ENCODE results near the gene TRIM67. TPM values are rescaled to one million over a fixed set of nuclear protein-coding genes. Genes with fewer than 3 reads are reported as not detected.

TRIM67 gene
- total and polyA plus RNA-seq, 4 donors, result under 0.01 to 0.09 TPM; not detected in 2

DNA sequence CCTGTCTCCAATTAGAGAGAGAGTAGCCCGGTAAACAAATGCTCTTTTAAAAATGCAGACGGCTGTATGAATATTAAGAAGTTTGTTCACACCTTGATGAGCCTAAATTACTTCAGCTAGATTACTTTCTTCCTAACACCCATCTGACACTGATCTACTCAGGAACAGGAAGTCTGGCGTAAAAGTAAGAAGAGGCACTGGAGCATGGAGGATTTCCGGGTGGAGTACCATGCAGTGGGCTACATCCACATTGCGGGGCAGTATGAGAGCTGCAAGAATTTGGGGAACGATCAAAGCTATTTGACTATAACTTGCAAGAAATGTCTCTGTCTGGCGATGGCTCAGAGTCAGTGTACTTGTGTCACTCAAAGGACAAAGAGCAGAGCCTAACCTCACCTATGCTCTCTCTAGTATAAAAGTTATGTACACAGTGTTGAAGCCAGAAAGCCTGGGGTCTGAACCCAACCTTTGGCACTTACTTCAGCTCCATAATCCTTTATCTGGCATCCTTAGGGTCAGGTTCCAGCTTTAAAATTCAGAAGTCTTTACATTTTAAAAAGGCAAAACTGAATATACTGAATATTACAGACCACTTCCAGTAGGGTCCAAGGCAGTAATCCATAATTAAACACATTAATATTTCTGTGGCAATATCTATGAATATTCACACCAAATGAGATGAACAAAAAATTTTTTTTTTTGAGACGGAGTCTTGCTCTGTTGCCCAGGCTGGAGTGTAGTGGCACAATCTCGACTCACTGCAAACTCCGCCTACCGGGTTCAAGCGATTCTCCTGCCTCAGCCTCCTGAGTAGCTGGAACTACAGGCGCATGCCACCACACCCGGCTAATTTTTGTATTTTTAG lies 71.2 kb downstream of the TRIM67 start:
- no peaks in the 10 kb centered on the region for H3K9me3 ChIP-seq (ENCODE audit: control insufficient read depth in 4 of 4, insufficient read depth in 3 of 4, low read length in 3 of 4)
- H3K4me1 ChIP-seq (ENCODE audit: control insufficient read depth in 5 of 5, insufficient read depth in 5 of 5, low read length in 5 of 5), result peaks cover 0 to 5% (median 0%) of the 10 kb centered on the region in 5 donors
- peaks cover 7 to 13% (median 9%) of the 10 kb centered on the region in 4 donors for H3K36me3 ChIP-seq (ENCODE audit: control insufficient read depth in 4 of 4, insufficient read depth in 4 of 4, low read length in 4 of 4)
- no peak for ATAC-seq (ENCODE audit: insufficient read depth, low FRiP score)
- no peak overlapping the region for H3K9ac ChIP-seq (ENCODE audit: insufficient read depth in 1 of 2, low read length in 2 of 2)
- no peak for DNase-seq
- no peak overlapping the region for H3K27ac ChIP-seq (ENCODE audit: low read depth in 1 of 2, low read length in 1 of 2)
- WGBS, 2 donors, result 80 to 83% methylated on average over 14 of the region's 14 CpGs
- H3K4me3 ChIP-seq, result no peak overlapping the region
- no peak for TF ChIP-seq CTCF (IDR thresholded peaks at IDR 0.05; ENCODE audit: control extremely low read depth, extremely low read depth)
- no peaks in the 10 kb centered on the region for H3K27me3 ChIP-seq (ENCODE audit: control insufficient read depth in 3 of 3, insufficient read depth in 3 of 3, low read length in 2 of 3)

GRCh38 chr1:231233735-231234417 lies 72.0 kb downstream of the TRIM67 start:
- Histone ChIP-seq H3K36me3 (ENCODE audit: control insufficient read depth in 4 of 4, insufficient read depth in 4 of 4, low read length in 4 of 4) (peaks cover 9 to 15% (median 12%) of the 10 kb centered on the region in 4 donors), H3K9ac (ENCODE audit: insufficient read depth in 1 of 2, low read length in 2 of 2) (no peak overlapping the region), H3K4me3 (no peak overlapping the region), H3K27me3 (ENCODE audit: control insufficient read depth in 3 of 3, insufficient read depth in 3 of 3, low read length in 2 of 3) (no peaks in the 10 kb centered on the region), H3K4me1 (ENCODE audit: control insufficient read depth in 5 of 5, insufficient read depth in 5 of 5, low read length in 5 of 5) (peaks cover 0 to 5% (median 0%) of the 10 kb centered on the region in 5 donors), H3K9me3 (ENCODE audit: control insufficient read depth in 4 of 4, insufficient read depth in 3 of 4, low read length in 3 of 4) (no peaks in the 10 kb centered on the region), H3K27ac (ENCODE audit: low read depth in 1 of 2, low read length in 1 of 2) (no peak overlapping the region)
- ATAC-seq (ENCODE audit: insufficient read depth, low FRiP score), result no peak
- DNase-seq, result peak; percentile 24 to 68 (median 40)
- 75 to 82% methylated on average over 8 of the region's 8 CpGs for WGBS, 2 donors
- no peak for TF ChIP-seq CTCF (IDR thresholded peaks at IDR 0.05; ENCODE audit: control extremely low read depth, extremely low read depth)

DNA sequence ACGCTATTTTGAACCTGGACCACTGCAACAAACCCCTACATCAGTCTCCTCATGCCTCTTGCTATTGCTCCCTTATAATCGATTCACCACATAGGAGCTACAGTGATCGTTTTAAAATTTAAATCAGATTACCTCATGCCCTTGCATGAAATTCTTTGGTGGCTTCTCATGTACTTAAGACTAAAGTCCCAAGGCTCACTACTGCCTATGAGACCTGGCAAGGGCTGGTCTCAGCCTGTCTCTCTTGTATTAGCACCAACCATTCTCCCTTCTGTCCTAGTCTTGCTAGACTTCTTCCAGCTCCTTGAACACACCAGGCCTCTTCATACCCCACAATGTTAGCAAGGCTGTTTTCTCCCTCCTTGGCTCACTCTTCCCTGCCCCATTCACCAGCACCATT lies 72.6 kb downstream of the TRIM67 start:
- H3K36me3 ChIP-seq (ENCODE audit: control insufficient read depth in 4 of 4, insufficient read depth in 4 of 4, low read length in 4 of 4), result peaks cover 9 to 15% (median 12%) of the 10 kb centered on the region in 4 donors
- no peak overlapping the region for H3K9ac ChIP-seq (ENCODE audit: insufficient read depth in 1 of 2, low read length in 2 of 2)
- H3K27ac ChIP-seq (ENCODE audit: low read depth in 1 of 2, low read length in 1 of 2), result no peak overlapping the region
- ATAC-seq (ENCODE audit: insufficient read depth, low FRiP score), result no peak
- no peak for DNase-seq
- H3K27me3 ChIP-seq (ENCODE audit: control insufficient read depth in 3 of 3, insufficient read depth in 3 of 3, low read length in 2 of 3), result no peaks in the 10 kb centered on the region
- H3K4me1 ChIP-seq (ENCODE audit: control insufficient read depth in 5 of 5, insufficient read depth in 5 of 5, low read length in 5 of 5), result peaks cover 0 to 5% (median 0%) of the 10 kb centered on the region in 5 donors
- no peak overlapping the region for H3K4me3 ChIP-seq
- no peak for TF ChIP-seq CTCF (IDR thresholded peaks at IDR 0.05; ENCODE audit: control extremely low read depth, extremely low read depth)
- 75 to 91% methylated on average over 3 of the region's 3 CpGs for WGBS, 2 donors
- H3K9me3 ChIP-seq (ENCODE audit: control insufficient read depth in 4 of 4, insufficient read depth in 3 of 4, low read length in 3 of 4), result no peaks in the 10 kb centered on the region

Measured in lung (tissue), 12 donors.